Measurements from ENCODE around the gene TMEM213. TPM values are rescaled to one million over a fixed set of nuclear protein-coding genes. Genes with fewer than 3 reads are reported as not detected.
"Not testable (repeated sequence)": the region's sequence is repeated elsewhere in the genome, so short reads cannot be mapped to it uniquely, and the experiment has no call there.

The TMEM213 gene
- total RNA-seq, 1 experiment from 2014 or later = not detected

DNA sequence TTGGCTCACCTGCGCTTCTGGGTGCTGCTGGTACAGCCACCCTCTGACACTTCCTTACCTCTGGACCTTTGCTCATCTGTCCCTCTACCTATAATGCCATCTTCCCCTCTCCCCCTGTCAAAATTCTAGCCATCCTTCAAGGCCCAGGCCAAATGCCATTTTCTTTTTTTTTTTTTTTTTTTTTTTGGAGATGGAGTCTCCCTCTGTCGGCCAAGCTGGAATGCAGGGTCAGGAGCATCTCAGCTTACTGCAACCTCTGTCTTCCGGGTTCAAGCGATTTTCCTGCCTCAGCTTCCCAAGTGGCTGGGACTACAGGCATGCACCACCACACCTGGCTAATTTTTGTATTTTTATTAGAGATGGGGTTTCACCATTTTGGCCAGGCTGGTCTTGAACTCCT lies 748 bp upstream of the TMEM213 start:
- not testable (repeated sequence) for DNase-seq (ENCODE audit: low spot score)

DNA sequence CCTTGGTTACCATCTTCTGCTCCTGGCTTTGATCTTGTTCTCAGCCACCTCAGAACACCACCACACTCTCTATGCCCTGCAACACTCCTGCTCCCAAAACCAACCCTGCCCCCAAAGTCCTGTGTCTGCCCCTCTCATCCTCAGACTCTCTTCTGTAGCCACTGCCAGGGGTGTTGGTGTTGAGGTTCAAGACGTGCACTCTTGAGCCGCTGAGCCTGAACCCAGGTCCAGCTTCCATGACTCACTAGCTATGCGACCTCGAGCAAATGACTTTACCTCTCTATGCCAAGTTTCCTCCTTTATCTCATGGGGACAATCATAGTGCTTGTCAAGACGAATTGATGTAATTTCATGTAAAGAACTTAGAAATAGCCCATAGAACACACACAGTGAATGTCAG lies 1.0 kb downstream of the TMEM213 start:
- no peak for DNase-seq (ENCODE audit: low spot score)

DNA sequence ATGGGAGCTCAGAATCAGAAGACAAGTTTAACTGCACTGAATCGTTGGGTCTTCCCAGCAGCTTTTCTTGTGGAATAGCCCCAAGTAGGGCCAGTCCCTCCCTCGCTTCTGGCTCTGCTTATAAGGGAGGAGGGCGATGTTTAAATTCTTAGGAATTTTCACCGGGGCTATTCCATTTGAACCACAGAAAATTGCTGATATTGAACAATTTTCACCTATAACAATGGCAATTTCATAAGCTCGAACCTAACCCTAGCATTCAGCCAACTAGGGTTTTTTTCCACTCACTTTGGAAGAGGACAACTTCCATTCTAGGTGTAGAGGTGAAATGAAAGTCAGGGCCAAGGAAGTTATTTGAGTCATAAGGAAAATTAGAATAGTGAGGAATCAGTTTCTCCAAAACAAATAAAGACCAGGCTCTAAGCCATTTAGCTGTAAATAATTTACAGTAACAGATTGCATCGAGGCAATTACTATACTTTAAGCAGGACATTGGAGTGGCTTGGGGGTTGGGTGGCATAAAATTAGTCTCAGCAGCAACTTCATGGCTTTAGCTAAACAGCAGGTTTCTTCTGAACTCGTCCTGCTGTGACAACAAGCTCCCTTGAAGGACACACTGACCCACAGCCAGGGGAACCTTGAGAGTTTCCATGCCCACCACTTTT lies 1.7 kb downstream of the TMEM213 start:
- DNase-seq (ENCODE audit: low spot score) = no peak

DNA sequence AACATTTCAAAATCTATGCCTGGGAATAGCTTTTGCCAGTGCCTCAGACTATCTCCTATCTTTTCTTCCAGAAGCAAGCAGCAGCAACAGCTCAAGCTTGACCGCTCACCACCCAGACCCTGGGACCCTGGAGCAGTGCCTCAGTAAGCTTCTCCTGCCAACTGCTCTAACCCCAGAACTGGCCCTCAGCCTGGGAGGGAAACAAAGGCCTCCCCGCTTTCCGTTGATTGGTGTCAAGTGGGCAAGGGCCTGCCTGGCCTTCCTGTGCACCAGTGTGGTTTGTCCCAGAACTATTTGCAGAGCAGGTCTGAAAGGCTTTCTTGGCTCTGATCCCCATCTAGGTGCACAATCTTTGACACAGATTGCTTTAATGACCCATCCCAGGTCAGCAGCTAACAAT lies 3.5 kb downstream of the TMEM213 start:
- DNase-seq (ENCODE audit: low spot score) = no peak

DNA sequence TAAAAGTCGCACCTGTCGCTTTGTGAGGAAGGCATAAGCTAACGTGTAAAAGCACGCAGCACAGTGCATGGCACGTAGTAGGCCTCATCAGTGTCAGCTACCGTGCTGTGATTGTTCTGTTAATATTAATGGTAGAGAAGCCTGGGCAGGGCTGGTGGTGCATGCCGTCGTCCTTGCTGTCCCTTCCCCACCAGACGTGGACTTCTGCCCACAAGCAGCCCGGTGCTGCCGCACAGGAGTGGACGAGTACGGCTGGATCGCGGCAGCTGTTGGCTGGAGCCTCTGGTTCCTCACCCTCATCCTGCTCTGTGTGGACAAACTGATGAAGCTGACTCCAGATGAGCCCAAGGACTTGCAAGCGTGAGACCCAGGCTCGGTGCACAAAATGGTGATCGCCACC lies 4.9 kb downstream of the TMEM213 start:
- DNase-seq (ENCODE audit: low spot score) = no peak

DNA sequence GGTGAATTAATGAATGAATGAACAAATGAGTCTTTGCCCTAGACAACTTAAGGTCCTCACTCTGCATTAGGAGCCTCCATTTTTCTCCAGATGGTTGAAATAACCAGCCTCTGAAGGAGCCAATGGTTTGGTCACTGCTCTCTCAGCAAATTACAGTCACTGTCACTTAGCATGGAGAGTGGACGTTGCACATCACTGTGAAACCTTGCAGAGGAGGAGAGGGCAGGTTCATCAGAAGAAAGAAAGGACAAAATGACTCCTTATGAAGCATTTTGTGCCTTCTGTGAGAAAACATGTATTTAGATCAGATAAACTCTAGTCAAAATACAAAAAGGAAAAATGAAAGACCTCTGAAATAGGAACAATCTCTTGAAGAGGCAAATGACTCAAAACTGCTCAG lies 6.8 kb downstream of the TMEM213 start:
- no peak for DNase-seq (ENCODE audit: low spot score)

DNA sequence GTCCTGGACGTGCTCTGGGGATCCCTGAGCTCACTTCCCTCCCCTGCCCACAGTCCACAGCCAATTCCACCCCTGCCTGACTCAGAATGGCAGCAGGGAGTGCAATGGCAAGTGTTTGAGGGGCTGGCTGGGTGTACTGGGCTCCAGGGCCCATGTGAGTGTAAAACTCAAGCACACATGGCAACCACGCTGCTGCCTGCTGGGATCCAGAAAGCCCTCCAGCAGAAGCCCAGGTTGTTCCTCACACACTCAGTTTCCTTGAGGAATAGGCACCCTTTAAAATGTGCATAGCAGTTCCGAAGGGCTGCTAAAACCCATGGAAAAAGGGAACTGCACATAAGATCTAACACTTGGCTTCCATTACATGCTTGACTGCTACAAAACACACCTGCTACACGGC lies 11.6 kb downstream of the TMEM213 start:
- DNase-seq (ENCODE audit: low spot score) = no peak

DNA sequence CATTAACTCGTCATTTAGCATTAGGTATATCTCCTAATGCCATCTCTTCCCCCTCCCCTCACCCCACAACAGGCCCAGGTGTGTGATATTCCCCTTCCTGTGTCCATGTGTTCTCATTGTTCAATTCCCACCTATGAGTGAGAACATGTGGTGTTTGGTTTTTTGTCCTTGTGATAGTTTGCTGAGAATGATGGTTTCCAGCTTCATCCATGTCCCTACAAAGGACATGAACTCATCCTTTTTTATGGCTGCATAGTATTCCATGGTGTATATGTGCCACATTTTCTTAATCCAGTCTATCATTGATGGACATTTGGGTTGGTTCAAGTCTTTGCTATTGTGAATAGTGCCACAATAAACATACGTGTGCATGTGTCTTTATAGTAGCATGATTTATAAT lies 13.5 kb downstream of the TMEM213 start:
- DNase-seq (ENCODE audit: low spot score) = not testable (repeated sequence)

DNA sequence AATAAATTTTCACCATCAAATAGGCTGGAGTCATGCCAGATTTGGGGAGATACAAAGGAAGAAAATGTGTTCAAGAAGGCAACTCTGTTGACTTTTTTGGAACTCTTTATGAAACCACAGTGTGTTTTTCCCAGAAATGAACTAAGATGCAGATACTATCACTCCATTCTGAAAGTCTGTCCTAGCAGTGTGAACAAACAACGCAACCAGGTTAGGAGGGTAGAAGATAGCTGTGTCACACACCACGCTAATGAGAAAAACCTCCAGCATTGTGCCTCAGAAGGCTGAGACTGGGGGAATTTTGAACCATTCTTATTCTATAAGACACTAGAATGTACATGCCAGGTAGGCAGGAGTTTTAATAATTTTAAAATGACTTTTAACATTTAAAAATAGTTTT lies 16.2 kb downstream of the TMEM213 start:
- no peak for DNase-seq (ENCODE audit: low spot score)

DNA sequence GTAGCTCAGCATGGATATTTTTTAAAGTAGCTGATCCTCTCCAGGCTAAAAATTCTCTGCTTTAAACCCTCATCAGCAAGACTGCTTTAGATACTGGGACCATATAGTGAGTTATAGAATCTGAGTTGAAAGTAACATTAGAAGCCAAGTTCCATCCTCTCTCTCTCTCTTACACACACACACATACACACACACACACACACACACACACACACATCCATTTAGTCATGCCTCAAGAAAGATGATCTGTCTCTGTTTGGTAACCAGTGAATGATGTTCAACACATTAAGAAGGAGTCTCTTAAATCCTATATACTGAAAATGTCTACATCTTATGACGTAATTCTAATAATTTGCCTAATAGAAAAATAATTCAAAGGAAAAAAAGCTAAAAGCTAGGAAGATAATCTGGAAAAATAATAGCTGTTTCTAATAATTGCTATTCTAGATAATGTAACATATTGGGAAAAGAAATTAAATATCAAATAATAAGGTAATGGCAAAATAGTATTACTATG lies 17.1 kb downstream of the TMEM213 start:
- no peak for DNase-seq (ENCODE audit: low spot score)

DNA sequence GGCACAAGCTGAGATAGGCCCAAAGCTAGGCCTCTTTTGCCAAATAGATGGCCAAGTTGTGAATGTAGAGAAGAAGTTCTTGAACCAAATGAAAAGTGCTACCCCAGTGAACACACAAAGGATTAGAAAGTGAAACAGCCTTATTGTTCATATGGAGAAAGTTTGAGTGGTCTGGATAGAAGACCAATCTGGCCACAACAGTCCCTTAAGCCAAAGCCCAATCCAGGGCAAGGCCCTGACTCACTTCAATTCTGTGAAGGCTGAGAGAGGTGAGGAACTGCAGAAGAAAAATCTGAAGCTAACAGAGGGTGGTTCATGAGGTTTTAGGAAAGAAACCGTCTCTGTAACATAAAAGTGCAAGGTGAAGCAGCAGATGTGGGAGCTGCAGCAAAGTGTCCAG lies 18.9 kb downstream of the TMEM213 start:
- no peak for DNase-seq (ENCODE audit: low spot score)

DNA sequence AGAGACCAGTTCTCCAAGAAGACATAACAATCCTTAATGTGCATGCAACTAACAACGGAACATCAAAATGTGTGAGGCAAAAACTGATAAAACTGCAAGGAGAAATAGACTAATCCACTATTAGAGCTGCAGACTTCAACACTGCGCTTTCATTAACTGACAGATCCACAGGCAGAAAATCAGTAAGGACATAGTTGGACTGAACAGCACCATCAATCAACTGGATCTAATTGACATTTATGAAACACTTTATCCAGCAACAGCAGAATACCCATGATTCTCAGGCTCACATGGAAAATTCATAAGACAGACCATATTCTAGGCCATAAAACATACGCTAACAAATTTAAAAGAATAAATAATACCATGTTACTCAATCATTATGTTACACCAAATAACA lies 21.8 kb downstream of the TMEM213 start:
- no peak for DNase-seq (ENCODE audit: low spot score)

DNA sequence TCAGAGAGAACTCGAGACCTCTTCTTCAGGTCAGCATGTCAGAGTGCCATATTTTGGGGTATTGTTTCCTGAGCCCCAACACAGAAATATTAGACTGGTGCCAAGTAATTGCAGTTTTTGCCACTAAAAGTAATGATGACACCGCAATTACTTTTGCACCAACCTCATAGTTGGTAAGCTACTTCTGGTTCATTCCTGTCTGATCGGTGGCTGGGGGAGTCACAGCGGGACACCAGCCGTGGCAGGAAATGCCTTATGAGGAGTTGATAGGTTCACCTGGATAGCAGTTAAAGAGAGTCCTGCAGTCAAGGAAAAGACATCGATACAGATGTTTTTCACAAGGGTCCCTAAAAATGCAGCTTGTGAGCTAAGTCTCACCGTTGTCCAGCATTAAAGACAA lies 24.1 kb downstream of the TMEM213 start:
- no peak for DNase-seq (ENCODE audit: low spot score)

DNA sequence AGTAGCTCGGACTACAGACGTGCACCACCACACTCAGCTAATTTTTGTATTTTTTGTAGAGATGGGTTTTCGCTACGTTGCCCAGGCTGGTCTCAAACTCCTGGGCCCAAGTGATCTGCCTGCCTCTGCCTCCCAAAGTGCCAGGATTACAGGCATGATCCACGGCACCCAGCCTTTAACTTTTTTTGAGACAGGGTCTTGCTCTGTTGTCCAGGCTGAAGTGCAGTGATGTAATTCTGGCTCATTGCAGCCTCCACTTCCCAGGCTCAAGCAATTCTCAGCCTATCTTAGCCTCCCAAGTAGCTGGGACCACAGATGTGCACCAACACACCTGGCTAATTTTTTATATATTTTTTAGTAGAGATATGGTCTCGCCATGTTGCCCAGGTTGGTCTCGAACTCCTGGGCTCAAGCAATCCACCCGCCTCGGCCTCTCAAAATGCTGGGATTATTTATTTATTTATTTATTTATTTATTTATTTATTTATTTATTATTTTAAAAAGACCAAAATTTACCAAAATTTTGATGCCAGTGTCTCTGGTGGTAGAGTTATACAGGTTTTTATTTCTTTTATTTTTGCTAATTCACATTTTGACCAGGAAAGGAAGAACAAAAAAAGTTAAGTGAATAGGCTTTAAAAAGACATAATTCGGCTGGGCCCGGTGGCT lies 25.2 kb downstream of the TMEM213 start:
- no peak for DNase-seq (ENCODE audit: low spot score)

DNA sequence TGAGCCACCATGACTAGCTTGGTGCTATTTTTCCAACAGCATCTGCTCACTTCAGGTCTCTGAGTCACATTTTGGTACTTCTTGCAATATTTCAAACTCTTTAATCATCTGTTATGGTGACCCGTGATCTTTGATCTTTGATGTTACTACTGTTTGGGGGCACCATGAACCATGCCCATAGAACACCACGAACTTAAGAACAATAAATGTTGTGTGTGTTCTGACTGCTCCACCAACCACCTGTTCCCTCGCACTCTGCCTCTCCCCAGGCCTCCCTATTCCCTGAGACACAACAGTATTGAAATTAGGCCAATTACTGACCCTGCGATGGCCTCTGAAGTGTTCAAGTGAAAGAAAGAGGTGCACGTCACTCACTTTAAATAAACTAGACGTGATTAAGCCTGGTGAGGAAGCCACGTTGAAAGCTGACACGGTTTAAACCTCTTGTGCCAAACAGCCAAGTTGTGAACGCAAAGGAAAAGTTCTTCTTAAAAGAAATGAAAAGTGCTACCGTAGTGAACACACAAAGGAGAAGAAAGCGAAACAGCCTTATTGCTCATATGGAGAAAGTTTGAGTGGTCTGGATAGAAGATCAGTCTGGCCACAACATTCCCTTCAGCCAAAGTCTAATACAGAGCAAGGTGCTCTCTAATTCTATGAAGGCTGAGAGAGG lies 27.4 kb downstream of the TMEM213 start:
- no peak for DNase-seq (ENCODE audit: low spot score)

DNA sequence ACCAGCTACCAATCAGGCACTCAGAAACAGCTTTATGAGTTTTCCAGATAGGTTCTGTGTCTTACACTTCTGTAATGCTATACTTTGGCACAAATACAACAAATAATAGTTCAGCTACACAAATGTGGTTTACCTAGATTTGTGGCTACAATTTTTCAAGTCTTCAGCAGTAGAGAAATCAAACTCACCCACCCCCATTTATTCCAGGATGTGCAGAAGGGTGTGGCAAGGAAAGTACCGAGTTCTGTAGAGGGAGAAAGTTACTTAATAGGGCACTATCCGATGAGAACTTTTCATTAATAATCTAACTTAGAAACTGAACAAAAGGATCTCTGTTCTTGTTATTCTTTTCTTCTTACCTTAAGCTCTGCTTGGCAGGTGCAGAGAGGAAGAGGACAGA lies 30.5 kb downstream of the TMEM213 start:
- no peak for DNase-seq (ENCODE audit: low spot score)

DNA sequence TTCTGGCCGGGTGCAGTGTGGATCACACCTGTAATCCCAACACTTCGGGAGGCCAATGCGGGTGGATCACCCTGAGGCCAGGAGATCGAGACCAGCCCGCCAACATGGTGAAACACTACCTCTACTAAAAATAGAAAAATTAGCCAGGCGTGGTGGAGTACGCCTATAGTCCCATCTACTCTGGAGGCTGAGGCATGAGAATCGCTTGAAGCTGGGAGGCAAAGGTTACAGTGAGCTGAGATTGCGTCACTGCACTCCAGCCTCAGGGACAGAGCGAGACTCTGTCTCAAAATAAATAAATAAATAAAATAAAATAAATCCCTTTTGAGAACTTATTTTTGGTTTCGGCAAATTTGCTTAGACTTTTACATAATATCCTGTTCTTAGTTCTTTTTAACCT lies 31.5 kb downstream of the TMEM213 start:
- DNase-seq (ENCODE audit: low spot score) = no peak

DNA sequence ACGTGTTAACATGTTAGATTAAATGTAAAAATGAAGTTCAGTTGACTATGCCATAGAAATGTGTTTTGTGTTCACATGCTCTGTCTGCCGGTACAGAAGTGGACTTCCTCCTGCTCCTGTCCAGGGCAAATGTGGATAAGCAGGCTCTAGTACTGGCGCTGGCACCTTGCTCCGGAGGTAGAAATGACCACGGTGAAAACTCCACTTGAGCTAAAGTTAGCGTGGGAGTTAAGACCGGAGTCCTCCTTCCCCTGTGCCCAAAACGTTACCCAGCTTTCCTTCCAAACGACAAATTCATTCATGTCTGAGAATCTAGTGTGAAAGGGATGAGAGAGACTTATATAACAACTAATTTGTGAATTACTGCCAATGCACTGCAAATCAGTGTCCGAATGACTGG lies 35.2 kb downstream of the TMEM213 start:
- no peak for DNase-seq (ENCODE audit: low spot score)

DNA sequence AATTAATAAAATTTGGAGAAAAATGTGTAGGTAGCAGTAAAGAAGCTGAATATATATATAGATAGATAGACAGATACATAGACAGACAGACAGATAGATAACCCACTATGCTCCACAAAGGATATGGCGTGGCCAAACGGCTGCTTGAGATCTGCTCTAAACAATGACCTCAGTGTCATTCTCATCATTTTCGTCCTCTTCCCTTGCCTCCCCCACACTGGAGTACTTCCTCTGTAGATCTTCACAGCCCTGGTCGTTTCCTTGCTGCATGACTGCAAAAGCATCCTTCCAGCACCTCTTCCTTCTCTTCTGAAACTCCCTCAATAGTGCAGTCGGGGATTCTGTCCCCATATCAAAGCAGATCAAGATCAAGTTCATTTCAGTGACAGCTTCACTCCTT lies 35.8 kb downstream of the TMEM213 start:
- no peak for DNase-seq (ENCODE audit: low spot score)

DNA sequence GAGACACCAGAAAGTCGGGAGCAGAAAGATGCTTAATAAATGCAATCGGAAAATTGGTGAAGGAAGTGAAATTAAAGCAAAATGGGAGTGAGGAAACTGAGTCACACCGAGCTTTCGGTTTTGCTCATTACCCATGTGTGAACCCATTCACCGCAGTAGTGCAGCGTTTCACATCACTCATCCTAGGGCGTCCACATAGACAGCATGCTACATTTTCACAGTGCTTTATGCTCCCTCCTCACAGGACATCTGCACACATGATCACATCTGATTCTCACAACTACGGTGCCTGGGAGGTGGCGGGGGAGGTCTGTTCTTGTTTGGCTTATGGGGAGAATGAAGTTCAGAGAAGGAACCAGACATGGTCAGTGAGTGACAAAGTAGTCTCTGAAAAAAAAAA lies 36.8 kb downstream of the TMEM213 start:
- no peak for DNase-seq (ENCODE audit: low spot score)

DNA sequence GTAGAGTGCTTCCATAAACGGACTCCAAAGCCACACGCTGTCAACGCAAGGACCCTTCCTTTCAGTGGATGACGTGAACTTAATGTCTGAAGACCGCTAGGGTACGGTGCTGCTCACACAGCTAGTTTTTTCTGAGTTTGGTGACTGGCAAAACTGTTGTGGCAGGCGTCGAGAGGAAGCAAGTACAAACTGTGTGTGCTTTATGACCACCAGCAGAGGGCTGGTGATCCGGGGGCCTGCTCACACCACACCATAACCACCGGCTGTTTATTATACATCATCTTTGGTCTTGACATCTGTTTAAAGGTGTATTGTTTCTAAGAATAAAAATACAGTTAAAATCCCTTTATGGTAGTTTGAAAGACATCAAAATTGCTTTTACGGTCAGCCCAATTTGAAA lies 37.3 kb downstream of the TMEM213 start:
- DNase-seq (ENCODE audit: low spot score) = no peak

DNA sequence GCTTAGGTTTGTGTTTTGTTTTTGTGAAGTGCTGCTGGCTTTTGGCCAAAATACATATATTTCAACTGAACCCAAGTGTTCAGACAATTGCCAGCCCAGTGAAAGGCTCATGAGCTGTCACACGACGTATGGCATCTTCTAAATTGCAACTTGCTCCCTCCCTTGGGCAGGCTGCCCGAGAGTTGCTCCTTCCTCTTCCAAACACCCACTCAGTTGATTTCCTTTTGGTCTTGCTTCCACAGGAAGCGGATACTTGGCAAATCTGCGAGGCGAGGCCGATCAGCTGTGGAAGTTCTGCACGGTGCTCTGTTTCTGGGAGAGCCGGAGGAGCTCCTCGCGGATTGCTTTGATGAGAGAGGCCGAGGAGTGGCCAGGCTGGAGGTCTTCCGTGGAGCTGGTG lies 39.8 kb downstream of the TMEM213 start:
- no peak for DNase-seq (ENCODE audit: low spot score)

DNA sequence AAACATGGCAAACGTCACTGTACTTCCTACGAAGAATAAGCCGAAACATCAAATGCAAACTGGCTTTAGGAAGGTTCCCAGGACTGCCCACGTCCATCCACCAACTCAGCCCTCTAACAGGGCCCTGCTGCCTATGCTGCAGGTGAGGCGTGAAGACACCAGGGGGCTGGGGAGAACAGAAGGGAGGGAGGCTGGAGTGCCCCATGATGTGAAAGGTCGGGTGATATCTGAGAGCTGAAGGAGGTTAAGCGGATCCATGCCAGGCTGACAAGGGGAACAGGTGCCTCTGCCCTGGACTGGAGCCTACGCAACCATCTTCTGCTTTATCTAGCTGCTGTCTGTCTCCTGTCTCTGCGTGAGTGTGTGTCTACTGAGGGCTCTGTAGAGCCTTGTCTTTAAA lies 40.4 kb downstream of the TMEM213 start:
- DNase-seq (ENCODE audit: low spot score) = no peak
